Liver (tissue), 9 donors: ENCODE data around the gene MYOCOS. TPM values are rescaled to one million over a fixed set of nuclear protein-coding genes. Genes with fewer than 3 reads are reported as not detected.

Experiments
- DNase-seq: peaks from one replicate; pipeline ENCODE4 v3.0.0-alpha.2; 2017; ENCODE audit warnings: low spot score
- H3K27ac ChIP-seq, 2 donors: one replicate each; pipeline ENCODE4 v1.7.0; 2013; ENCODE audit warnings: inconsistent platforms in 2 of 2, low read length in 2 of 2, control low read depth in 1 of 2, low read depth in 1 of 2, mild to moderate bottlenecking in 1 of 2
- H3K27me3 ChIP-seq, 4 donors: one replicate each; pipeline versions ENCODE4 v1.6.1 to v1.7.0; 2013; ENCODE audit warnings: low read length in 3 of 4, inconsistent platforms in 1 of 4, mild to moderate bottlenecking in 1 of 4, moderate library complexity in 1 of 4; ENCODE audit not compliant: control insufficient read depth in 4 of 4, insufficient read depth in 4 of 4
- H3K36me3 ChIP-seq, 4 donors: one replicate each; pipeline versions ENCODE4 v1.6.1 to v1.7.0; 2013; ENCODE audit warnings: low read length in 3 of 4, mild to moderate bottlenecking in 3 of 4, low read depth in 1 of 4, moderate library complexity in 1 of 4; ENCODE audit not compliant: control insufficient read depth in 4 of 4, insufficient read depth in 3 of 4
- H3K4me1 ChIP-seq, 4 donors: one replicate each; pipeline versions ENCODE4 v1.6.1 to v1.7.0; 2013; ENCODE audit warnings: low read length in 3 of 4, mild to moderate bottlenecking in 3 of 4, moderate library complexity in 1 of 4; ENCODE audit not compliant: control insufficient read depth in 4 of 4, insufficient read depth in 4 of 4
- H3K4me3 ChIP-seq, 3 donors: one replicate each; pipeline versions ENCODE4 v1.6.1 to v1.7.0; 2013; ENCODE audit warnings: low read length in 3 of 3, control low read depth in 1 of 3, low read depth in 1 of 3, mild to moderate bottlenecking in 1 of 3
- H3K9ac ChIP-seq, 2 donors: one replicate each; pipeline ENCODE4 v1.7.0; 2013; ENCODE audit warnings: low read length in 2 of 2, mild to moderate bottlenecking in 2 of 2, moderate library complexity in 2 of 2, control low read depth in 1 of 2, low read depth in 1 of 2
- H3K9me3 ChIP-seq, 4 donors: one replicate each; pipeline versions ENCODE4 v1.6.1 to v1.7.0; 2013; ENCODE audit warnings: low read length in 3 of 4; ENCODE audit not compliant: control insufficient read depth in 4 of 4
- ATF3 ChIP-seq: IDR thresholded peaks from 2 replicates; pipeline ENCODE4 v1.6.1; 2016; ENCODE audit warnings: antibody characterized with exemption
- EGR1 ChIP-seq, 2 donors: IDR thresholded peaks; 2 replicates each; pipeline ENCODE4 v1.6.1; 2016 to 2018; ENCODE audit warnings: antibody characterized with exemption in 2 of 2, low read depth in 2 of 2
- FOXA1 ChIP-seq: IDR thresholded peaks from 2 replicates; pipeline ENCODE4 v1.6.1; 2016; ENCODE audit warnings: antibody characterized with exemption
- FOXA2 ChIP-seq: IDR thresholded peaks from 2 replicates; pipeline ENCODE4 v1.6.1; 2016; ENCODE audit warnings: antibody characterized with exemption
- GABPA ChIP-seq, 2 donors: IDR thresholded peaks in 1 of 2; conservative IDR thresholded peaks in 1 of 2; 2 replicates each; pipeline ENCODE4 v1.6.1; 2016; ENCODE audit warnings: antibody characterized with exemption in 2 of 2, mild to moderate bottlenecking in 1 of 2, moderate library complexity in 1 of 2
- HNF4A ChIP-seq, 2 donors: conservative IDR thresholded peaks; 2 replicates each; pipeline ENCODE4 v1.6.1; 2016; ENCODE audit warnings: antibody characterized with exemption in 2 of 2, mild to moderate bottlenecking in 2 of 2
- HNF4G ChIP-seq: IDR thresholded peaks from 2 replicates; pipeline ENCODE4 v1.6.1; 2016; ENCODE audit warnings: antibody characterized with exemption
- JUND ChIP-seq, 2 donors: IDR thresholded peaks; 2 replicates each; pipeline ENCODE4 v1.6.1; 2016; ENCODE audit warnings: antibody characterized with exemption in 2 of 2
- MAX ChIP-seq: IDR thresholded peaks from 2 replicates; pipeline ENCODE4 v1.6.1; 2016; ENCODE audit warnings: antibody characterized with exemption
- NR2F2 ChIP-seq: IDR thresholded peaks from 2 replicates; pipeline ENCODE4 v1.6.1; 2016; ENCODE audit warnings: antibody characterized with exemption
- RAD21 ChIP-seq, 2 donors: IDR thresholded peaks; 2 replicates each; pipeline ENCODE4 v1.6.1; 2016; ENCODE audit warnings: antibody characterized with exemption in 2 of 2, mild to moderate bottlenecking in 2 of 2
- REST ChIP-seq: IDR thresholded peaks from 2 replicates; pipeline ENCODE4 v1.6.1; 2016; ENCODE audit warnings: antibody characterized with exemption, mild to moderate bottlenecking
- RXRA ChIP-seq, 2 donors: IDR thresholded peaks; 2 replicates each; pipeline ENCODE4 v1.6.1; 2017 to 2018; ENCODE audit warnings: antibody characterized with exemption in 2 of 2, mild to moderate bottlenecking in 1 of 2
- SP1 ChIP-seq: IDR thresholded peaks from 2 replicates; pipeline ENCODE4 v1.6.1; 2018; ENCODE audit warnings: antibody characterized with exemption, mild to moderate bottlenecking
- TAF1 ChIP-seq: conservative IDR thresholded peaks from 2 replicates; pipeline ENCODE4 v1.6.1; 2016; ENCODE audit warnings: antibody characterized with exemption, mild to moderate bottlenecking
- YY1 ChIP-seq: IDR thresholded peaks from 2 replicates; pipeline ENCODE4 v1.6.1; 2016; ENCODE audit warnings: antibody characterized with exemption, mild to moderate bottlenecking
- WGBS: extraction: QIAGEN DNeasy Blood & Tissue Kit; methylation state at CpG from one replicate; pipeline ENCODE4 v1.1.7; 2013; 5-methylcytosine and 5-hydroxymethylcytosine counted together
- polyA plus RNA-seq, 2 donors: library from polyadenylated mRNA; stranded (reverse) in 1 of 2; unstranded in 1 of 2; fragments of 200-250 nt in 1 of 2; fragments of >200 nt in 1 of 2; fragmentation: Nextera tagmentation in 1 of 2; extraction: Ambion mirVana in 1 of 2; gene quantifications; one replicate each; pipeline versions ENCODE4 v1.2.1 to v1.2.3, GENCODE V29; 2013 to 2015
- total RNA-seq, 2 donors: library from RNA; depleted of rRNA; stranded (reverse); fragments of >200 nt; gene quantifications; one replicate each; pipeline ENCODE4 v1.2.3, GENCODE V29; 2014
- TF ChIP-seq, protein P1 (sequence below): IDR thresholded peaks from 2 replicates; pipeline ENCODE4 v1.6.1; 2016; ENCODE audit warnings: antibody characterized with exemption
- TF ChIP-seq, protein P2 (sequence below): fragments of 150-350 bp; IDR thresholded peaks from 2 replicates; pipeline ENCODE4 v1.5.1; 2017; ENCODE audit warnings: improper control_type of control experiment, low read depth, low read length; ENCODE audit not compliant: missing input control
- donor health status: healthy.
- donor health status: healthy.
- donor health status: healthy.
- donor health status: healthy.
- donor health status: healthy.

MYOCOS gene
- total and polyA plus RNA-seq, 4 donors, result 0.08 TPM; not detected in 3

GRCh38 chr1:171610385-171610784 lies 11.7 kb upstream of the MYOCOS start:
- Histone ChIP-seq H3K27ac (no peak overlapping the region), H3K36me3 (no peaks in the 10 kb centered on the region), H3K9me3 (no peaks in the 10 kb centered on the region), H3K27me3 (no peaks in the 10 kb centered on the region), H3K9ac (no peak overlapping the region), H3K4me3 (no peak overlapping the region), H3K4me1 (peaks cover 0 to 6% (median under 1%) of the 10 kb centered on the region in 4 donors)
- TF ChIP-seq JUND (IDR thresholded peaks at IDR 0.05), result no peak
- TF ChIP-seq TAF1, result no peak
- TF ChIP-seq NR2F2, result no peak
- TF ChIP-seq, protein P1, sequence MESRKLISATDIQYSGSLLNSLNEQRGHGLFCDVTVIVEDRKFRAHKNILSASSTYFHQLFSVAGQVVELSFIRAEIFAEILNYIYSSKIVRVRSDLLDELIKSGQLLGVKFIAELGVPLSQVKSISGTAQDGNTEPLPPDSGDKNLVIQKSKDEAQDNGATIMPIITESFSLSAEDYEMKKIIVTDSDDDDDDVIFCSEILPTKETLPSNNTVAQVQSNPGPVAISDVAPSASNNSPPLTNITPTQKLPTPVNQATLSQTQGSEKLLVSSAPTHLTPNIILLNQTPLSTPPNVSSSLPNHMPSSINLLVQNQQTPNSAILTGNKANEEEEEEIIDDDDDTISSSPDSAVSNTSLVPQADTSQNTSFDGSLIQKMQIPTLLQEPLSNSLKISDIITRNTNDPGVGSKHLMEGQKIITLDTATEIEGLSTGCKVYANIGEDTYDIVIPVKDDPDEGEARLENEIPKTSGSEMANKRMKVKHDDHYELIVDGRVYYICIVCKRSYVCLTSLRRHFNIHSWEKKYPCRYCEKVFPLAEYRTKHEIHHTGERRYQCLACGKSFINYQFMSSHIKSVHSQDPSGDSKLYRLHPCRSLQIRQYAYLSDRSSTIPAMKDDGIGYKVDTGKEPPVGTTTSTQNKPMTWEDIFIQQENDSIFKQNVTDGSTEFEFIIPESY, result no peak
- no peak for TF ChIP-seq RXRA (IDR thresholded peaks at IDR 0.05)
- TF ChIP-seq RAD21 (IDR thresholded peaks at IDR 0.05), result no peak
- TF ChIP-seq FOXA1, result no peak
- TF ChIP-seq GABPA (IDR thresholded peaks at IDR 0.05 in 1 of 2, conservative IDR thresholded peaks at IDR 0.05 in 1 of 2), result no peak
- no peak for TF ChIP-seq MAX
- no peak for TF ChIP-seq FOXA2
- no peak for TF ChIP-seq EGR1 (IDR thresholded peaks at IDR 0.05; ENCODE audit: low read depth in 2 of 2)
- no peak for TF ChIP-seq SP1
- TF ChIP-seq ATF3, result no peak
- TF ChIP-seq YY1, result no peak
- TF ChIP-seq, protein P2, sequence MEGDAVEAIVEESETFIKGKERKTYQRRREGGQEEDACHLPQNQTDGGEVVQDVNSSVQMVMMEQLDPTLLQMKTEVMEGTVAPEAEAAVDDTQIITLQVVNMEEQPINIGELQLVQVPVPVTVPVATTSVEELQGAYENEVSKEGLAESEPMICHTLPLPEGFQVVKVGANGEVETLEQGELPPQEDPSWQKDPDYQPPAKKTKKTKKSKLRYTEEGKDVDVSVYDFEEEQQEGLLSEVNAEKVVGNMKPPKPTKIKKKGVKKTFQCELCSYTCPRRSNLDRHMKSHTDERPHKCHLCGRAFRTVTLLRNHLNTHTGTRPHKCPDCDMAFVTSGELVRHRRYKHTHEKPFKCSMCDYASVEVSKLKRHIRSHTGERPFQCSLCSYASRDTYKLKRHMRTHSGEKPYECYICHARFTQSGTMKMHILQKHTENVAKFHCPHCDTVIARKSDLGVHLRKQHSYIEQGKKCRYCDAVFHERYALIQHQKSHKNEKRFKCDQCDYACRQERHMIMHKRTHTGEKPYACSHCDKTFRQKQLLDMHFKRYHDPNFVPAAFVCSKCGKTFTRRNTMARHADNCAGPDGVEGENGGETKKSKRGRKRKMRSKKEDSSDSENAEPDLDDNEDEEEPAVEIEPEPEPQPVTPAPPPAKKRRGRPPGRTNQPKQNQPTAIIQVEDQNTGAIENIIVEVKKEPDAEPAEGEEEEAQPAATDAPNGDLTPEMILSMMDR, result no peak
- no peak for TF ChIP-seq REST
- TF ChIP-seq HNF4G, result no peak
- 76% methylated on average over 2 of the region's 2 CpGs for WGBS
- no peak for DNase-seq

DNA sequence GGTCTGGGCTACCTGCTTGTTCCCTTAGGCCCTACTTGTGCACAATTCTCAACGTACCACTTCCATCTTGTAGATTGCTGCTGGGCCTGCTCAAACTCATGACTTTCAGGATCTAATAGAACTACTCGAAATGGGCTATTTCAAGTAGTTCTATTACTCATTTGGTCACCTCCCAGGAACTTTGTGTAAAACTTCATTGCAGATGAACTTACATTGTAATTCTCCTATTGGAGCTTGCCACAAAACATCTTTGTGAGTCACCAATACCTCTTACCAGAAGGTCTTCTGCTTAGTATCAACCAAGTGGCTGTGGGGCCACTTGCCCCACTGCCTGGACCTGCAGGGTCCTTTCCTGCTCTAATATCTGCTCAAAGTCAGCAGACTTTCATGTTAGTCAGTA lies 10.7 kb upstream of the MYOCOS start:
- 91% methylated on average over 2 of the region's 2 CpGs for WGBS
- Histone ChIP-seq H3K36me3 (no peaks in the 10 kb centered on the region), H3K9ac (no peak overlapping the region), H3K27ac (no peak overlapping the region), H3K4me3 (no peak overlapping the region), H3K4me1 (peaks cover 0 to 5% (median under 1%) of the 10 kb centered on the region in 4 donors), H3K9me3 (no peaks in the 10 kb centered on the region), H3K27me3 (no peaks in the 10 kb centered on the region)
- no peak for TF ChIP-seq EGR1 (IDR thresholded peaks at IDR 0.05; ENCODE audit: low read depth in 2 of 2)
- no peak for TF ChIP-seq TAF1
- no peak for TF ChIP-seq HNF4A (conservative IDR thresholded peaks at IDR 0.05)
- TF ChIP-seq, protein P1, result no peak
- TF ChIP-seq HNF4G, result no peak
- TF ChIP-seq GABPA (IDR thresholded peaks at IDR 0.05 in 1 of 2, conservative IDR thresholded peaks at IDR 0.05 in 1 of 2), result no peak
- no peak for TF ChIP-seq REST
- no peak for TF ChIP-seq FOXA1
- DNase-seq, result no peak
